ENCODE results near the gene STK17A. TPM values are rescaled to one million over a fixed set of nuclear protein-coding genes. Genes with fewer than 3 reads are reported as not detected.

STK17A gene
- polyA plus RNA-seq, 1 of the 3 experiments (the other 2 are of a cell fraction): 47.8 TPM

GRCh38 chr7:43565786-43566185 lies 17.1 kb upstream of the STK17A start:
- ChIA-PET POLR2A (no interaction called here), CTCF (interaction anchor here (0.6 to 10.4 kb wide), 3 partner anchors 16 to 581 kb away, joined by 3 to 133 read pairs (median 3); partner anchors contain the start of gene STK17A)
- 77% methylated on average over 6 of the region's 6 CpGs for WGBS (ENCODE audit: low lambda C conversion rate)
- Histone ChIP-seq H3K36me3 (replicated peaks in 1 of 2; ENCODE audit: control insufficient read depth in 1 of 2, insufficient read depth in 2 of 2, low read length in 1 of 2) (no peaks in the 10 kb centered on the region), H3K4me2 (no peak overlapping the region), H3K4me3 (ENCODE audit: low read depth in 2 of 2, low read length in 1 of 2) (no peak overlapping the region), H3K9me2 (no peaks in the 10 kb centered on the region), H3K4me1 (ENCODE audit: control insufficient read depth in 1 of 2, insufficient read depth in 2 of 2, low read depth in 1 of 2, low read length in 1 of 2) (no peaks in the 10 kb centered on the region), H3K79me2 (ENCODE audit: insufficient read depth) (no peaks in the 10 kb centered on the region), H3K9ac (no peak overlapping the region), H4K20me1 (ENCODE audit: insufficient read depth) (no peaks in the 10 kb centered on the region), H3F3A (replicated peaks; ENCODE audit: insufficient read depth) (peaks cover 3% of the 10 kb centered on the region), H3K27ac (ENCODE audit: low read depth in 2 of 2, low read length in 1 of 2) (no peak overlapping the region), H3K27me3 (ENCODE audit: insufficient read depth) (peaks cover 6% of the 10 kb centered on the region; the same call in 1 of the 2 replicates), H2AFZ (ENCODE audit: low read depth) (no peak overlapping the region), H3K9me3 (no peaks in the 10 kb centered on the region)
- TF ChIP-seq SMC3 (IDR thresholded peaks at IDR 0.05; ENCODE audit: low read depth, low read length): no peak
- TF ChIP-seq EP300 (IDR thresholded peaks at IDR 0.05; ENCODE audit: borderline replicate concordance in 1 of 2, low read depth in 1 of 2, low read length in 1 of 2): no peak
- TF ChIP-seq GABPA (IDR thresholded peaks at IDR 0.05; ENCODE audit: low read depth): no peak
- no peak for TF ChIP-seq FOXM1 (IDR thresholded peaks at IDR 0.05; ENCODE audit: low read depth)
- no peak for TF ChIP-seq POLR2AphosphoS5 (IDR thresholded peaks at IDR 0.05; ENCODE audit: low read depth, low read length)
- TF ChIP-seq SIN3A (IDR thresholded peaks at IDR 0.05; ENCODE audit: borderline replicate concordance, low read depth, low read length): no peak
- TF ChIP-seq TEAD4 (IDR thresholded peaks at IDR 0.05; ENCODE audit: borderline replicate concordance, insufficient read depth): no peak
- TF ChIP-seq PBX3 (IDR thresholded peaks at IDR 0.05): no peak
- no peak for TF ChIP-seq EZH2phosphoT487 (IDR thresholded peaks at IDR 0.05; ENCODE audit: borderline replicate concordance, low read depth)
- TF ChIP-seq TCF12 (IDR thresholded peaks at IDR 0.05): no peak
- no peak for TF ChIP-seq USF1 (IDR thresholded peaks at IDR 0.05; ENCODE audit: borderline replicate concordance, low read depth)
- no peak for TF ChIP-seq ELF1 (IDR thresholded peaks at IDR 0.05)
- DNase-seq: no peak

GRCh38 chr7:43568529-43568928 lies 14.4 kb upstream of the STK17A start:
- Histone ChIP-seq H4K20me1 (ENCODE audit: insufficient read depth) (no peaks in the 10 kb centered on the region), H3F3A (replicated peaks; ENCODE audit: insufficient read depth) (peaks cover 9% of the 10 kb centered on the region), H3K4me2 (no peak overlapping the region), H3K9me2 (no peaks in the 10 kb centered on the region), H3K36me3 (replicated peaks in 1 of 2; ENCODE audit: control insufficient read depth in 1 of 2, insufficient read depth in 2 of 2, low read length in 1 of 2) (no peaks in the 10 kb centered on the region), H3K9me3 (no peaks in the 10 kb centered on the region), H3K27me3 (ENCODE audit: insufficient read depth) (no peaks in the 10 kb centered on the region), H3K79me2 (ENCODE audit: insufficient read depth) (no peaks in the 10 kb centered on the region), H3K27ac (ENCODE audit: low read depth in 2 of 2, low read length in 1 of 2) (no peak overlapping the region), H3K4me3 (ENCODE audit: low read depth in 2 of 2, low read length in 1 of 2) (no peak overlapping the region), H2AFZ (ENCODE audit: low read depth) (no peak overlapping the region), H3K9ac (no peak overlapping the region), H3K4me1 (ENCODE audit: control insufficient read depth in 1 of 2, insufficient read depth in 2 of 2, low read depth in 1 of 2, low read length in 1 of 2) (no peaks in the 10 kb centered on the region)
- ChIA-PET CTCF (interaction anchor here (1.1 to 10.4 kb wide), 6 partner anchors 9 to 152 kb away, joined by 3 to 133 read pairs (median 4); partner anchors contain the start of gene STK17A), POLR2A (no interaction called here)
- 0 out of 2 replicates have a peak, but pooled peaks have one; percentile 16 for TF ChIP-seq NFIC (IDR thresholded peaks at IDR 0.05; ENCODE audit: borderline replicate concordance)
- no peak for TF ChIP-seq PBX3 (IDR thresholded peaks at IDR 0.05)
- no peak for TF ChIP-seq FOXJ3 (CRISPR knock-in tag; IDR thresholded peaks at IDR 0.05)
- 77% methylated on average over 6 of the region's 6 CpGs for WGBS (ENCODE audit: low lambda C conversion rate)
- DNase-seq: no peak
